ENCODE data around the gene PEAK1. TPM values are rescaled to one million over a fixed set of nuclear protein-coding genes. Genes with fewer than 3 reads are reported as not detected.

Gene PEAK1
- total and polyA plus RNA-seq, 4 donors = 8.6 to 147 (median 40.2) TPM

GRCh38 chr15:77387365-77388105 lies 32.4 kb downstream of the PEAK1 start:
- WGBS, 2 donors = 63 to 75% methylated on average over 2 of the region's 2 CpGs
- no peaks in the 10 kb centered on the region for H3K36me3 ChIP-seq (ENCODE audit: control insufficient read depth in 4 of 4, insufficient read depth in 4 of 4, low read length in 4 of 4)
- DNase-seq = no peak
- H3K27ac ChIP-seq (ENCODE audit: low read depth in 1 of 2, low read length in 1 of 2) = no peak overlapping the region
- TF ChIP-seq CTCF (IDR thresholded peaks at IDR 0.05; ENCODE audit: control extremely low read depth, extremely low read depth) = no peak
- H3K27me3 ChIP-seq (ENCODE audit: control insufficient read depth in 3 of 3, insufficient read depth in 3 of 3, low read length in 2 of 3) = no peaks in the 10 kb centered on the region
- peaks cover 0 to 46% (median 0%) of the 10 kb centered on the region in 5 donors for H3K4me1 ChIP-seq (ENCODE audit: control insufficient read depth in 5 of 5, insufficient read depth in 5 of 5, low read length in 5 of 5)
- no peaks in the 10 kb centered on the region for H3K9me3 ChIP-seq (ENCODE audit: control insufficient read depth in 4 of 4, insufficient read depth in 3 of 4, low read length in 3 of 4)
- H3K4me3 ChIP-seq = no peak overlapping the region
- ATAC-seq (ENCODE audit: insufficient read depth, low FRiP score) = no peak
- no peak overlapping the region for H3K9ac ChIP-seq (ENCODE audit: insufficient read depth in 1 of 2, low read length in 2 of 2)

- H3K4me3 ChIP-seq = no peak overlapping the region
- no peaks in the 10 kb centered on the region for H3K27me3 ChIP-seq (ENCODE audit: control insufficient read depth in 3 of 3, insufficient read depth in 3 of 3, low read length in 2 of 3)
- H3K4me1 ChIP-seq (ENCODE audit: control insufficient read depth in 5 of 5, insufficient read depth in 5 of 5, low read length in 5 of 5) = peaks cover 0 to 47% (median 0%) of the 10 kb centered on the region in 5 donors
- no peaks in the 10 kb centered on the region for H3K36me3 ChIP-seq (ENCODE audit: control insufficient read depth in 4 of 4, insufficient read depth in 4 of 4, low read length in 4 of 4)
- H3K27ac ChIP-seq (ENCODE audit: low read depth in 1 of 2, low read length in 1 of 2) = no peak overlapping the region
- H3K9me3 ChIP-seq (ENCODE audit: control insufficient read depth in 4 of 4, insufficient read depth in 3 of 4, low read length in 3 of 4) = no peaks in the 10 kb centered on the region
- WGBS, 2 donors = 86 to 87% methylated on average over 2 of the region's 2 CpGs
- H3K9ac ChIP-seq (ENCODE audit: insufficient read depth in 1 of 2, low read length in 2 of 2) = no peak overlapping the region
- no peak for TF ChIP-seq CTCF (IDR thresholded peaks at IDR 0.05; ENCODE audit: control extremely low read depth, extremely low read depth)
- DNase-seq (no peak), ATAC-seq (ENCODE audit: insufficient read depth, low FRiP score) (no peak)
Measured at GRCh38 chr15:77386626-77387025, 33.3 kb downstream of the PEAK1 start.

- Histone ChIP-seq H3K9me3 (ENCODE audit: control insufficient read depth in 4 of 4, insufficient read depth in 3 of 4, low read length in 3 of 4) (no peaks in the 10 kb centered on the region), H3K4me3 (no peak overlapping the region), H3K27me3 (ENCODE audit: control insufficient read depth in 3 of 3, insufficient read depth in 3 of 3, low read length in 2 of 3) (no peaks in the 10 kb centered on the region), H3K9ac (ENCODE audit: insufficient read depth in 1 of 2, low read length in 2 of 2) (no peak overlapping the region), H3K36me3 (ENCODE audit: control insufficient read depth in 4 of 4, insufficient read depth in 4 of 4, low read length in 4 of 4) (no peaks in the 10 kb centered on the region), H3K27ac (ENCODE audit: low read depth in 1 of 2, low read length in 1 of 2) (no peak overlapping the region), H3K4me1 (ENCODE audit: control insufficient read depth in 5 of 5, insufficient read depth in 5 of 5, low read length in 5 of 5) (peaks cover 0 to 40% (median 0%) of the 10 kb centered on the region in 5 donors)
- DNase-seq (no peak), ATAC-seq (ENCODE audit: insufficient read depth, low FRiP score) (no peak)
- TF ChIP-seq CTCF (IDR thresholded peaks at IDR 0.05; ENCODE audit: control extremely low read depth, extremely low read depth) = no peak
Measured at GRCh38 chr15:77384589-77385359, 35.1 kb downstream of the PEAK1 start.

Measured in lung (tissue), 12 donors.